GM12878 (cell line): ENCODE data around the gene G3BP1.

Experiments
- CEBPB ChIP-seq, 2 experiments: fragments of 150-350 bp in 1 of 2; IDR thresholded peaks; 2 replicates each; pipeline ENCODE4 v1.6.1; 2012 to 2014; ENCODE audit warnings: low read depth in 2 of 2, low read length in 2 of 2, borderline replicate concordance in 1 of 2, inconsistent platforms in 1 of 2
- CHD1 ChIP-seq: IDR thresholded peaks from 2 replicates; pipeline ENCODE4 v1.6.1; 2012; ENCODE audit warnings: low read depth, low read length, improper control_type of control experiment
- CTCF ChIP-seq, 3 experiments: IDR thresholded peaks in 2 of 3; conservative IDR thresholded peaks in 1 of 3; 2 replicates each; pipeline ENCODE4 v1.5.1; 2011; ENCODE audit warnings: low read depth in 3 of 3, low read length in 3 of 3, mild to moderate bottlenecking in 3 of 3, control low read depth in 2 of 3, moderate library complexity in 2 of 3, inconsistent platforms in 1 of 3, mixed read lengths in 1 of 3; ENCODE audit not compliant: control insufficient read depth in 2 of 3, insufficient read depth in 1 of 3; ENCODE audit errors: extremely low read depth in 1 of 3
- EGR1 ChIP-seq, 2 experiments: IDR thresholded peaks; 1 replicate in 1 of 2; 2 replicates in 1 of 2; pipeline ENCODE4 v1.6.1; 2011 to 2012; ENCODE audit warnings: low read depth in 2 of 2, low read length in 2 of 2, borderline replicate concordance in 1 of 2, mild to moderate bottlenecking in 1 of 2, moderate library complexity in 1 of 2
- EP300 ChIP-seq, 2 experiments: fragments of 150-350 bp in 1 of 2; IDR thresholded peaks; 2 replicates each; pipeline ENCODE4 v1.6.1; 2011 to 2012; ENCODE audit warnings: low read depth in 2 of 2, low read length in 2 of 2, borderline replicate concordance in 1 of 2, improper control_type of control experiment in 1 of 2, inconsistent platforms in 1 of 2; ENCODE audit not compliant: control insufficient read depth in 1 of 2
- FOXM1 ChIP-seq: IDR thresholded peaks from 2 replicates; pipeline ENCODE4 v1.6.1; 2012; ENCODE audit warnings: low read depth, mild to moderate bottlenecking, inconsistent platforms, low read length, moderate library complexity
- MXI1 ChIP-seq: fragments of 150-350 bp; IDR thresholded peaks from 2 replicates; pipeline ENCODE4 v1.6.1; 2011; ENCODE audit warnings: low read depth, mild to moderate bottlenecking, inconsistent platforms, low read length, improper control_type of control experiment
- POLR2A ChIP-seq: IDR thresholded peaks from 2 replicates; pipeline ENCODE4 v1.6.1; 2011; ENCODE audit warnings: low read depth, mild to moderate bottlenecking, low read length
- TAF1 ChIP-seq: IDR thresholded peaks from 2 replicates; pipeline ENCODE4 v1.6.1; 2011; ENCODE audit warnings: mild to moderate bottlenecking, low read depth, low read length, borderline replicate concordance
- USF2 ChIP-seq: IDR thresholded peaks from 2 replicates; pipeline ENCODE4 v1.6.1; 2011; ENCODE audit warnings: low read depth, low read length, improper control_type of control experiment, borderline replicate concordance
- YY1 ChIP-seq: IDR thresholded peaks from 2 replicates; pipeline ENCODE4 v1.6.1; 2011; ENCODE audit warnings: low read depth, mild to moderate bottlenecking, low read length
- ZBED1 ChIP-seq: IDR thresholded peaks from 2 replicates; pipeline ENCODE4 v1.6.1; 2016; ENCODE audit warnings: borderline replicate concordance
- ZBTB4 ChIP-seq: fragments of 450-650 bp; formaldehyde crosslinking; IDR thresholded peaks from 2 replicates; pipeline ENCODE4 v1.4.0; 2022; ENCODE audit warnings: mild to moderate bottlenecking, moderate library complexity

GRCh38 chr5:151739395-151739794, 32.4 kb upstream of the G3BP1 start:
- TF ChIP-seq EP300 (IDR thresholded peaks at IDR 0.05; ENCODE audit: borderline replicate concordance in 1 of 2, control insufficient read depth in 1 of 2, low read depth in 2 of 2, low read length in 2 of 2) = no peak
- no peak for TF ChIP-seq CTCF (IDR thresholded peaks at IDR 0.05 in 2 of 3, conservative IDR thresholded peaks at IDR 0.05 in 1 of 3; ENCODE audit: control insufficient read depth in 2 of 3, extremely low read depth in 1 of 3, insufficient read depth in 1 of 3, low read depth in 3 of 3, low read length in 3 of 3)
- TF ChIP-seq ZBTB4 (CRISPR knock-in tag) = no peak
- no peak for TF ChIP-seq POLR2A
- TF ChIP-seq MXI1 = no peak
- TF ChIP-seq YY1 = no peak
- TF ChIP-seq USF2 = no peak
- TF ChIP-seq FOXM1 = no peak
- no peak for TF ChIP-seq TAF1
- TF ChIP-seq EGR1 (IDR thresholded peaks at IDR 0.05; ENCODE audit: borderline replicate concordance in 1 of 2, low read depth in 2 of 2, low read length in 2 of 2) = no peak
- TF ChIP-seq ZBED1 = no peak
- TF ChIP-seq CHD1 = no peak
- TF ChIP-seq CEBPB (IDR thresholded peaks at IDR 0.05; ENCODE audit: borderline replicate concordance in 1 of 2, low read depth in 2 of 2, low read length in 2 of 2) = no peak
